ENCODE measurements around the gene GABRG3.
"Not testable (repeated sequence)": the region's sequence is repeated elsewhere in the genome, so short reads cannot be mapped to it uniquely, and the experiment has no call there.

The GABRG3 gene

GRCh38 chr15:27183201-27183600 lies 212.2 kb downstream of the GABRG3 start:
- Mint-ChIP-seq H3K27me3 (no peaks in the 10 kb centered on the region), H3K4me3 (no peak overlapping the region), H3K36me3 (no peaks in the 10 kb centered on the region)

GRCh38 chr15:27191515-27191914 lies 220.5 kb downstream of the GABRG3 start:
- not testable (repeated sequence) for H3K27me3 Mint-ChIP-seq; H3K4me1 Mint-ChIP-seq (ENCODE audit: low read depth); H3K4me3 Mint-ChIP-seq; H3K27ac Mint-ChIP-seq; H3K36me3 Mint-ChIP-seq; H3K9me3 Mint-ChIP-seq (ENCODE audit: low read depth)

More at GRCh38 chr15:27183201-27183600, 212.2 kb downstream of the GABRG3 start:
- H3K27ac Mint-ChIP-seq: no peak overlapping the region
- H3K4me1 Mint-ChIP-seq (ENCODE audit: low read depth): no peaks in the 10 kb centered on the region
- H3K9me3 Mint-ChIP-seq (ENCODE audit: low read depth): peaks cover 6% of the 10 kb centered on the region

DNA sequence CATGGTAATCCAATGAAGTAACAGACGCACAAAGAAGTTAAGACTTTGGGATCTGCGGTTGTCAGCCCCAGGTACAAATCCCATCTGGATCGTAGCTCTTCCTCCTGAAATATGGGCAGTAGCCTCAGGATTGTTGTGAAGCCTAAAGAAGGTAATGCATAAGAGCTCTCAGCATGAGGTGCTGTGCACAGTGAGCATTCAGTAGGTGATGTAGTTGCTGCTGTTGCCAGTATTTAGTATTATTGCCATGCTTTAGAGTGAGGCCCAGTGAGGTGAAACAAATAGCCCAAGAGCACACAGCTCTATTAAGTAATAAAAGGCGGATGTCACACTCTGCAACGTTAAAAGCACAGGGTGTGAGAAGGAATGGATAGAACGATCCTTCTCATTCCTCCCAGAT lies 225.7 kb downstream of the GABRG3 start:
- H3K27me3 Mint-ChIP-seq: no peaks in the 10 kb centered on the region
- H3K4me3 Mint-ChIP-seq: no peak overlapping the region
- no peak overlapping the region for H3K27ac Mint-ChIP-seq
- H3K9me3 Mint-ChIP-seq (ENCODE audit: low read depth): peaks cover 7% of the 10 kb centered on the region
- H3K36me3 Mint-ChIP-seq: no peaks in the 10 kb centered on the region
- H3K4me1 Mint-ChIP-seq (ENCODE audit: low read depth): no peaks in the 10 kb centered on the region

GRCh38 chr15:27201425-27201824 lies 230.4 kb downstream of the GABRG3 start:
- Mint-ChIP-seq H3K9me3 (ENCODE audit: low read depth) (peaks cover 19% of the 10 kb centered on the region), H3K4me3 (no peak overlapping the region), H3K36me3 (no peaks in the 10 kb centered on the region)

GRCh38 chr15:27210176-27210575 lies 239.2 kb downstream of the GABRG3 start:
- Mint-ChIP-seq H3K36me3 (no peaks in the 10 kb centered on the region), H3K27me3 (no peaks in the 10 kb centered on the region), H3K4me1 (ENCODE audit: low read depth) (no peaks in the 10 kb centered on the region), H3K4me3 (no peak overlapping the region), H3K9me3 (ENCODE audit: low read depth) (peaks cover 12% of the 10 kb centered on the region), H3K27ac (no peak overlapping the region)

More at GRCh38 chr15:27201425-27201824, 230.4 kb downstream of the GABRG3 start:
- H3K4me1 Mint-ChIP-seq (ENCODE audit: low read depth): no peaks in the 10 kb centered on the region
- H3K27ac Mint-ChIP-seq: no peak overlapping the region
- H3K27me3 Mint-ChIP-seq: no peaks in the 10 kb centered on the region

DNA sequence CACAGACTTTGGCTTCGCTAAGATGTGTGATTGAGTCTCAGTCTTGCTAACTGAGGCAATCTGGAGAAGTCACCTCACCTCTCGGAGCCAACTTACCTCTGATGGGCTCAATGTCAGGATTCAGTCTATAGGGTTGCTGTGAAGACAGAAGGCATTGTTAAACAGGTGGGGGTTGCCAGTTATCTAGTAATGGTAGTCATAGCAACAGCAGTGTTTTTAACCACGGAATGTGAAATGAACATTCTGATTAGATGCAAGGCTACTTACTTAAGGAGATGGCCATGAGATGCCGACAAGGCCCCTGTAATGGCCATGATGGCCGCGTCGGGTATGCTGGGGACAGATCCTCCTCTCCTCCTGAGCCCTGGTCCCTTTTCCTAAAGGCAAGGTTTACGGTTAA lies 243.1 kb downstream of the GABRG3 start:
- H3K27me3 Mint-ChIP-seq: no peaks in the 10 kb centered on the region
- H3K9me3 Mint-ChIP-seq (ENCODE audit: low read depth): no peaks in the 10 kb centered on the region
- no peak overlapping the region for H3K27ac Mint-ChIP-seq
- H3K4me1 Mint-ChIP-seq (ENCODE audit: low read depth): no peaks in the 10 kb centered on the region
- no peaks in the 10 kb centered on the region for H3K36me3 Mint-ChIP-seq
- H3K4me3 Mint-ChIP-seq: no peak overlapping the region

DNA sequence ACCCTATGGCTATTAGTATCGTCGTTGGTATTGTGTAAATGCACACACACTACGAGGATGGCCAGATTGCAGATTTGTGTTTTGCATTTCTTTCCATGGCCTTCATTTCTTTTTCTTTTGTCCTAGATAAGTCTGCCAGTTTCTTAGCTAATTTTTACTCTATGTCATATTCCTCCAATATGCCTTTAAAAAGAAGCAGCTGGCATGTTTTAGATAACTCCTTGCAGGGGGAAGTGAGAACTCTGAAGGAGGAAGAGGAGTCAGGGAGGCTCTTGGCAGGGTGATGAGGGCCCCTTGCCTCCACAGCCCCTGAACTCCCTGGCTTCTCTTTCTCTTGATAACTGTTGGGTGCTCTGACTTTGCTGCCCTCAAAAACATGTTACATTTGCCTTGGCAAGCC lies 244.0 kb downstream of the GABRG3 start:
- Mint-ChIP-seq H3K9me3 (ENCODE audit: low read depth) (no peaks in the 10 kb centered on the region), H3K27ac (no peak overlapping the region), H3K36me3 (no peaks in the 10 kb centered on the region), H3K27me3 (no peaks in the 10 kb centered on the region), H3K4me3 (no peak overlapping the region), H3K4me1 (ENCODE audit: low read depth) (no peaks in the 10 kb centered on the region)

DNA sequence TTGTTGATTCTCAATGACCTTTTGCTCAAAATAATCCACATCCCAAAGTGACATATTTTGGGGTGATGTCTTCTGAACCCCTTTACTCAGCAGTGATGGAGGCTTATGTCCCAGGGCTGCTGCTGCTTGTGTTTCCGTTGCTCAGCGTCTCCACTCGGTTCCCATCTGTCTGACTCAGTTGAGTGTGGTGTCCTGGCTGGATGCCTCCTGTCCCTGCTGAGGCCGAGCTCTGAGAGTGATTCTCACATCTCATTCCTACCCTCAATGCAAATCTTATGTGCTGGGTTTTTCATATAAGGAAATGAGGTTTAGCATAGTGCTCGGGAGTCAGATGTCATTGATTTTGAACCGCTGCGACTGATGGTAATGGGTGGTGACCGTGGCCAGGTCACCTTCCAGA lies 247.4 kb downstream of the GABRG3 start:
- Mint-ChIP-seq H3K9me3 (ENCODE audit: low read depth) (no peaks in the 10 kb centered on the region), H3K27ac (no peak overlapping the region), H3K4me3 (no peak overlapping the region), H3K27me3 (no peaks in the 10 kb centered on the region), H3K4me1 (ENCODE audit: low read depth) (no peaks in the 10 kb centered on the region), H3K36me3 (no peaks in the 10 kb centered on the region)

DNA sequence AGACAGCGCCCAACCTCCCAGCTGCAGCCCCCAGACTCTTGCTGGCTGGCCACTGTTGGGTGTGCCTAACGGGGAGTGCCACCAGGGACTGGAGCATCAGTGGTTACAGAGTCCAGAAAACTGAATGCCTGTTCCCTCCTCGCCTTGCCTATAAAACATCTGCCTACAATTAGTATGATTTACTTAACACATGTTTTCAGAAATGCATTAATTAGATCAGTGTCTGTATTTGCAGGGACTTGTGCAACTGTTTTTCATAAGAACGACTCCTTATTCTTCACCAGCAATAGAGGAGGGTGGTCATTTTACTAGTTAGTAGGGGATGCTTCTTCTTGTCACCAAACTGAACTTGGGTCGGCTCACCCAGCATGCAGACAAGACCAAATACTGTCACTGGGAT lies 248.7 kb downstream of the GABRG3 start:
- H3K27ac Mint-ChIP-seq: no peak overlapping the region
- no peaks in the 10 kb centered on the region for H3K9me3 Mint-ChIP-seq (ENCODE audit: low read depth)
- no peaks in the 10 kb centered on the region for H3K27me3 Mint-ChIP-seq
- no peak overlapping the region for H3K4me3 Mint-ChIP-seq
- no peaks in the 10 kb centered on the region for H3K36me3 Mint-ChIP-seq
- H3K4me1 Mint-ChIP-seq (ENCODE audit: low read depth): no peaks in the 10 kb centered on the region

GRCh38 chr15:27220199-27220598 lies 249.2 kb downstream of the GABRG3 start:
- H3K36me3 Mint-ChIP-seq: no peaks in the 10 kb centered on the region
- no peaks in the 10 kb centered on the region for H3K9me3 Mint-ChIP-seq (ENCODE audit: low read depth)
- no peak overlapping the region for H3K27ac Mint-ChIP-seq
- H3K4me3 Mint-ChIP-seq: no peak overlapping the region
- H3K4me1 Mint-ChIP-seq (ENCODE audit: low read depth): no peaks in the 10 kb centered on the region
- no peaks in the 10 kb centered on the region for H3K27me3 Mint-ChIP-seq

- no peaks in the 10 kb centered on the region for H3K9me3 Mint-ChIP-seq (ENCODE audit: low read depth)
- no peaks in the 10 kb centered on the region for H3K4me1 Mint-ChIP-seq (ENCODE audit: low read depth)
- H3K27me3 Mint-ChIP-seq: no peaks in the 10 kb centered on the region
- H3K36me3 Mint-ChIP-seq: no peaks in the 10 kb centered on the region
- no peak overlapping the region for H3K4me3 Mint-ChIP-seq
- no peak overlapping the region for H3K27ac Mint-ChIP-seq
Observed at GRCh38 chr15:27222479-27222878, 251.5 kb downstream of the GABRG3 start.

DNA sequence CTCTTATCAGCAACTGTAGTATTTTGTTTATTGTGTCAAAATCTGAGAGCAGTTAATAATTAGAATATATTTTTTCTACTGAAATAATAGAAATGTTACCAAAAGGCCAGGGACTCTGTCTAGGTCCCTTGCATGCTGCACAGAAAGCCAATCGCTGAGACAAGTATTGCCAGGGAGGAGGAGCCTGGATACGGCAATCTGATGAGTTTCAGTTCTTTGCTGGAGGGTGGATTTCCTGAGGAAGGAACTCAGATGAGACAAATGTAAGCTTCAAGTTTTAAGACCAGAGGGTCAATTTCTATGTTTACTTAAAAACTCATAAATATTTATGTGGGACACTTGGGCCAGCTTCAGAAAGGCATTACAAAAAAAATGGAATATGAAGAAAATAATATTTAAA lies 252.2 kb downstream of the GABRG3 start:
- H3K4me3 Mint-ChIP-seq: no peak overlapping the region
- H3K27ac Mint-ChIP-seq: no peak overlapping the region
- no peaks in the 10 kb centered on the region for H3K27me3 Mint-ChIP-seq
- H3K9me3 Mint-ChIP-seq (ENCODE audit: low read depth): peaks cover 2% of the 10 kb centered on the region
- H3K4me1 Mint-ChIP-seq (ENCODE audit: low read depth): no peaks in the 10 kb centered on the region
- H3K36me3 Mint-ChIP-seq: no peaks in the 10 kb centered on the region

DNA sequence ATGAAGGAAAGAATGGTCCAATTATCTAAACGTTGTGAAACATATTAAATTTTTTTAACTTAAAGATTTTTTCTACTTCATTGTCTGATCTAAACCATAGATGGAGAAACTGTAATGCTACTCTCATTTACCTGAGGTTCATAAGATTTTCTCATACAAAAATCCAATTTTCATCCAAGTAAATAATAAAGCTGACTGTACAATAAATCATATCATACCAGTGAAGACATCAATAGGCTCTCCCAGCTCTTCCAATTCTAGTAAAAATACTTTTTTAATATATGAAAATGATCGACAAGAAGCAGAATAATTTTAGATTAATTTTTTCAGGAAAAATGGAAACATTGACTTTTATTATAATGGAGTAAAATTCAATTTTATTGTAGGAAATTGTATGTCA lies 260.8 kb downstream of the GABRG3 start:
- peaks cover 3% of the 10 kb centered on the region for H3K9me3 Mint-ChIP-seq (ENCODE audit: low read depth)
- no peak overlapping the region for H3K27ac Mint-ChIP-seq
- no peak overlapping the region for H3K4me3 Mint-ChIP-seq
- H3K27me3 Mint-ChIP-seq: no peaks in the 10 kb centered on the region
- H3K4me1 Mint-ChIP-seq (ENCODE audit: low read depth): no peaks in the 10 kb centered on the region
- no peaks in the 10 kb centered on the region for H3K36me3 Mint-ChIP-seq

DNA sequence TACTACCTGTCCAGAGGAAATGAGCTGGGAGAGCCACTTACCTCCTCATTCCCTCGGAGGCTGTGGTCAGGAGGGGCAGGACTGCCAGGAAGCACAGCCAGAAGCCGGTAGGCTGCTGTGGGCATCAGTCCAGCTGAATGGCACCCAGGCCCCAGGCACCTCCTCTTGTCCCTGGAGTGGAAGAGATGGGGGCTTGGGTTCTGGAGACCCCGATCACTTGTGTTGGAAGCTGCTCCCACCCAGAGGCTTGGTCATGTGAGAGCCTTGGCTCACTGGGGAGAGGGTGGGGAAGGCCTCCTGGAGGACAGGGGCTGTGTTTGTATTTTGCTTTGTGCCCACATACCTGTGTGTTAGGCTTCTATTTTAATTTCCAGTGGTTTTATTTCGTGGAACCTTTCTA lies 261.9 kb downstream of the GABRG3 start:
- H3K27me3 Mint-ChIP-seq: no peaks in the 10 kb centered on the region
- H3K9me3 Mint-ChIP-seq (ENCODE audit: low read depth): peaks cover 3% of the 10 kb centered on the region
- no peak overlapping the region for H3K4me3 Mint-ChIP-seq
- no peaks in the 10 kb centered on the region for H3K4me1 Mint-ChIP-seq (ENCODE audit: low read depth)
- no peaks in the 10 kb centered on the region for H3K36me3 Mint-ChIP-seq
- no peak overlapping the region for H3K27ac Mint-ChIP-seq

- H3K27ac Mint-ChIP-seq: no peak overlapping the region
- H3K4me3 Mint-ChIP-seq: no peak overlapping the region
- no peaks in the 10 kb centered on the region for H3K4me1 Mint-ChIP-seq (ENCODE audit: low read depth)
- H3K27me3 Mint-ChIP-seq: no peaks in the 10 kb centered on the region
- no peaks in the 10 kb centered on the region for H3K36me3 Mint-ChIP-seq
- no peaks in the 10 kb centered on the region for H3K9me3 Mint-ChIP-seq (ENCODE audit: low read depth)
Observed at GRCh38 chr15:27234593-27234992, 263.6 kb downstream of the GABRG3 start.

- no peak overlapping the region for H3K4me3 Mint-ChIP-seq
- no peaks in the 10 kb centered on the region for H3K9me3 Mint-ChIP-seq (ENCODE audit: low read depth)
- no peak overlapping the region for H3K27ac Mint-ChIP-seq
- no peaks in the 10 kb centered on the region for H3K27me3 Mint-ChIP-seq
- H3K36me3 Mint-ChIP-seq: no peaks in the 10 kb centered on the region
- H3K4me1 Mint-ChIP-seq (ENCODE audit: low read depth): no peaks in the 10 kb centered on the region
Observed at GRCh38 chr15:27235161-27235560, 264.2 kb downstream of the GABRG3 start.

- no peaks in the 10 kb centered on the region for H3K36me3 Mint-ChIP-seq
- H3K27me3 Mint-ChIP-seq: no peaks in the 10 kb centered on the region
- no peaks in the 10 kb centered on the region for H3K9me3 Mint-ChIP-seq (ENCODE audit: low read depth)
- H3K4me1 Mint-ChIP-seq (ENCODE audit: low read depth): no peaks in the 10 kb centered on the region
- no peak overlapping the region for H3K4me3 Mint-ChIP-seq
- H3K27ac Mint-ChIP-seq: no peak overlapping the region
Observed at GRCh38 chr15:27235681-27236080, 264.7 kb downstream of the GABRG3 start.
